Keratinocyte (primary cell): ENCODE data around the gene LGI4.

Experiments used
- EZH2 ChIP-seq: IDR thresholded peaks from one replicate; pipeline ENCODE4 v1.6.1; 2012; ENCODE audit warnings: inconsistent platforms, mild to moderate bottlenecking, low read length, moderate library complexity
- TF ChIP-seq, protein P1 (sequence below), 3 experiments: IDR thresholded peaks in 1 of 3; conservative IDR thresholded peaks in 1 of 3; optimal IDR thresholded peaks in 1 of 3; 2 replicates in 2 of 3; 3 replicates in 1 of 3; pipeline versions ENCODE3 to v1.5.1; 2011; ENCODE audit warnings: low read length in 3 of 3, mild to moderate bottlenecking in 3 of 3, moderate library complexity in 2 of 3, control low read depth in 1 of 3, inconsistent platforms in 1 of 3; ENCODE audit not compliant: insufficient read depth in 2 of 3; ENCODE audit errors: extremely low read depth in 1 of 3

- TF ChIP-seq, protein P1, sequence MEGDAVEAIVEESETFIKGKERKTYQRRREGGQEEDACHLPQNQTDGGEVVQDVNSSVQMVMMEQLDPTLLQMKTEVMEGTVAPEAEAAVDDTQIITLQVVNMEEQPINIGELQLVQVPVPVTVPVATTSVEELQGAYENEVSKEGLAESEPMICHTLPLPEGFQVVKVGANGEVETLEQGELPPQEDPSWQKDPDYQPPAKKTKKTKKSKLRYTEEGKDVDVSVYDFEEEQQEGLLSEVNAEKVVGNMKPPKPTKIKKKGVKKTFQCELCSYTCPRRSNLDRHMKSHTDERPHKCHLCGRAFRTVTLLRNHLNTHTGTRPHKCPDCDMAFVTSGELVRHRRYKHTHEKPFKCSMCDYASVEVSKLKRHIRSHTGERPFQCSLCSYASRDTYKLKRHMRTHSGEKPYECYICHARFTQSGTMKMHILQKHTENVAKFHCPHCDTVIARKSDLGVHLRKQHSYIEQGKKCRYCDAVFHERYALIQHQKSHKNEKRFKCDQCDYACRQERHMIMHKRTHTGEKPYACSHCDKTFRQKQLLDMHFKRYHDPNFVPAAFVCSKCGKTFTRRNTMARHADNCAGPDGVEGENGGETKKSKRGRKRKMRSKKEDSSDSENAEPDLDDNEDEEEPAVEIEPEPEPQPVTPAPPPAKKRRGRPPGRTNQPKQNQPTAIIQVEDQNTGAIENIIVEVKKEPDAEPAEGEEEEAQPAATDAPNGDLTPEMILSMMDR (optimal IDR thresholded peaks at IDR 0.05 in 1 of 3, IDR thresholded peaks at IDR 0.05 in 1 of 3, conservative IDR thresholded peaks at IDR 0.05 in 1 of 3; ENCODE audit: extremely low read depth in 1 of 3, insufficient read depth in 2 of 3, low read length in 3 of 3), result no peak
- TF ChIP-seq EZH2, result no peak
These were observed 27.3 kb downstream of the LGI4 start for GRCh38 chr19:35107545-35107944.
